ENCODE results near the gene ATL2.

- TF ChIP-seq EZH2 (IDR thresholded peaks at IDR 0.05; ENCODE audit: insufficient read depth, poor library complexity, severe bottlenecking) (no peak), EZH2phosphoT487 (IDR thresholded peaks at IDR 0.05; ENCODE audit: insufficient read depth, low read depth) (no peak)
Measured at GRCh38 chr2:38400513-38400912, 23.4 kb upstream of the ATL2 start.

Data from GM23248 (cell line).